Measurements from ENCODE around the gene GASK1A. TPM values are rescaled to one million over a fixed set of nuclear protein-coding genes. Genes with fewer than 3 reads are reported as not detected.

GASK1A gene
- total and polyA plus RNA-seq, 2 of the 4 experiments (the other 2 are of a cell fraction), result 0.18 to 0.19 TPM

DNA sequence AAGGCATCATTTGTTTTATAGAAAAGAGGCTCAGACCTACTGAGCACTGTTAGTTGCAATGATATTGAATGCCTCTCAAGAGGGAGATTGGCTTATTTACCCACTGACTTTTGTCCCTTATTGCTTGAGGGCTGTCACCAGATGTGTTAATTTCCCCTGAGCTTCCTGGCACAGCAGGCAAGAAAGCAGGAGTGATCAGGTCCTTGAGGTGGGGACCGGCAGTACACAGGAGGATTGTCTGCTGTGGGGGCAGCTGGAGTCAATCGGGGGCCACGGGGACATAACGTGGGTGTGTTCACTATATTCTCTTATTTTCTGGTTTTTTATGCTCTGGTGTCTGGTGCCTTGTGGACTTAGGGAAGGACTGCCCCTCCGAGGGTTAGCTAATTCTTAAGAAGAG is 44.6 kb downstream of the GASK1A start:
- intact Hi-C loops (cut with micrococcal nuclease) (no loop called here), dilution Hi-C loops (cut with HindIII; ENCODE audit: low sequenced_read_pairs, unreplicated experiment) (no loop called here), in situ Hi-C loops (cut with MboI; ENCODE audit: low sequenced_read_pairs) (no loop called here)
- no peak overlapping the region for H3K4ac ChIP-seq (ENCODE audit: low read depth, low read length)
- H3K36me3 ChIP-seq (ENCODE audit: control insufficient read depth, insufficient read depth, low read length), result no peaks in the 10 kb centered on the region
- H3K9ac ChIP-seq (ENCODE audit: low read depth, low read length), result no peak overlapping the region
- no peak for DNase-seq
- H3K4me1 ChIP-seq (ENCODE audit: control insufficient read depth, insufficient read depth, low read length), result no peaks in the 10 kb centered on the region
- H3K9me1 ChIP-seq (ENCODE audit: insufficient read depth, low read length), result no peaks in the 10 kb centered on the region
- no peak overlapping the region for H3K23ac ChIP-seq (ENCODE audit: low read depth, low read length)
- H4K5ac ChIP-seq (ENCODE audit: low read depth, low read length), result no peak overlapping the region
- H2BK120ac ChIP-seq (ENCODE audit: low read depth, low read length), result no peak overlapping the region
- no TSS peak for BruUV-seq (replicated peaks)
- H4K8ac ChIP-seq (ENCODE audit: low read depth in 2 of 2, low read length in 2 of 2), result no peak overlapping the region
- no peak overlapping the region for H3K27ac ChIP-seq (ENCODE audit: insufficient read depth, low read length)
- H3K56ac ChIP-seq (ENCODE audit: extremely low read depth, insufficient read depth, low read length), result no peak overlapping the region
- POLR2A ChIA-PET (ENCODE audit: unreplicated experiment), result no interaction called here
- ATAC-seq (ENCODE audit: low read depth), result no peak
- no peaks in the 10 kb centered on the region for H3K79me1 ChIP-seq (ENCODE audit: low read depth in 1 of 2, low read length in 2 of 2)
- no peaks in the 10 kb centered on the region; the same call in 1 of the 2 replicates for H3K27me3 ChIP-seq (ENCODE audit: control insufficient read depth, insufficient read depth, low read length)
- H2AFZ ChIP-seq (replicated peaks; ENCODE audit: low read length, poor library complexity), result no peak overlapping the region
- no peak overlapping the region for H4K91ac ChIP-seq (ENCODE audit: insufficient read depth, low read depth, low read length)
- no peaks in the 10 kb centered on the region for H4K20me1 ChIP-seq (ENCODE audit: insufficient read depth, low read length)
- no peak overlapping the region for H2BK20ac ChIP-seq (ENCODE audit: low read depth, low read length)
- H3K14ac ChIP-seq (replicated peaks; ENCODE audit: low read depth, low read length), result no peak overlapping the region
- WGBS, 2 experiments (ENCODE audit: extremely low coverage in 2 of 2, insufficient read length in 1 of 2), result 0% methylated on average over 1 of the region's 5 CpGs; no CpG with 5 or more reads in 1 of the 2 experiments
- no peak overlapping the region for H3K4me3 ChIP-seq (ENCODE audit: insufficient read depth, low read depth, low read length)
- H2AK5ac ChIP-seq (ENCODE audit: low read depth, low read length), result no peak overlapping the region
- H3K18ac ChIP-seq (ENCODE audit: low read depth, low read length), result no peak overlapping the region
- no peak overlapping the region for H2AK9ac ChIP-seq (replicated peaks; ENCODE audit: low read depth, low read length, poor library complexity)
- H2BK15ac ChIP-seq (ENCODE audit: low read depth, low read length), result no peak overlapping the region
- no peak overlapping the region for H2BK5ac ChIP-seq (ENCODE audit: low read depth, low read length, poor library complexity, severe bottlenecking)
- TF ChIP-seq MAFK (IDR thresholded peaks at IDR 0.05; ENCODE audit: low read depth, low read length) (no peak), POLR2A (IDR thresholded peaks at IDR 0.05; ENCODE audit: low read depth, low read length) (no peak), RFX5 (IDR thresholded peaks at IDR 0.05; ENCODE audit: low read depth, low read length) (no peak), FOS (IDR thresholded peaks at IDR 0.05; ENCODE audit: low read depth, low read length) (no peak), SMC3 (IDR thresholded peaks at IDR 0.05; ENCODE audit: low read depth, low read length) (no peak), RAD21 (IDR thresholded peaks at IDR 0.05; ENCODE audit: low read length) (no peak), ELK1 (IDR thresholded peaks at IDR 0.05; ENCODE audit: borderline replicate concordance, low read depth, low read length) (no peak), CEBPB (IDR thresholded peaks at IDR 0.05; ENCODE audit: low read depth, low read length) (no peak), BHLHE40 (IDR thresholded peaks at IDR 0.05; ENCODE audit: low read depth, low read length) (no peak), NFE2L2 (IDR thresholded peaks at IDR 0.05; ENCODE audit: low read depth, low read length) (no peak), MAZ (IDR thresholded peaks at IDR 0.05; ENCODE audit: borderline replicate concordance, low read depth, low read length) (no peak), CHD1 (IDR thresholded peaks at IDR 0.05; ENCODE audit: low read depth, low read length) (no peak), MXI1 (IDR thresholded peaks at IDR 0.05; ENCODE audit: borderline replicate concordance, low read depth, low read length) (no peak), RCOR1 (IDR thresholded peaks at IDR 0.05; ENCODE audit: insufficient replicate concordance, low read length) (no peak)
- TF ChIP-seq, protein P1, sequence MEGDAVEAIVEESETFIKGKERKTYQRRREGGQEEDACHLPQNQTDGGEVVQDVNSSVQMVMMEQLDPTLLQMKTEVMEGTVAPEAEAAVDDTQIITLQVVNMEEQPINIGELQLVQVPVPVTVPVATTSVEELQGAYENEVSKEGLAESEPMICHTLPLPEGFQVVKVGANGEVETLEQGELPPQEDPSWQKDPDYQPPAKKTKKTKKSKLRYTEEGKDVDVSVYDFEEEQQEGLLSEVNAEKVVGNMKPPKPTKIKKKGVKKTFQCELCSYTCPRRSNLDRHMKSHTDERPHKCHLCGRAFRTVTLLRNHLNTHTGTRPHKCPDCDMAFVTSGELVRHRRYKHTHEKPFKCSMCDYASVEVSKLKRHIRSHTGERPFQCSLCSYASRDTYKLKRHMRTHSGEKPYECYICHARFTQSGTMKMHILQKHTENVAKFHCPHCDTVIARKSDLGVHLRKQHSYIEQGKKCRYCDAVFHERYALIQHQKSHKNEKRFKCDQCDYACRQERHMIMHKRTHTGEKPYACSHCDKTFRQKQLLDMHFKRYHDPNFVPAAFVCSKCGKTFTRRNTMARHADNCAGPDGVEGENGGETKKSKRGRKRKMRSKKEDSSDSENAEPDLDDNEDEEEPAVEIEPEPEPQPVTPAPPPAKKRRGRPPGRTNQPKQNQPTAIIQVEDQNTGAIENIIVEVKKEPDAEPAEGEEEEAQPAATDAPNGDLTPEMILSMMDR (conservative IDR thresholded peaks at IDR 0.05; ENCODE audit: low read depth, low read length), result no peak
- TF ChIP-seq, protein P2, sequence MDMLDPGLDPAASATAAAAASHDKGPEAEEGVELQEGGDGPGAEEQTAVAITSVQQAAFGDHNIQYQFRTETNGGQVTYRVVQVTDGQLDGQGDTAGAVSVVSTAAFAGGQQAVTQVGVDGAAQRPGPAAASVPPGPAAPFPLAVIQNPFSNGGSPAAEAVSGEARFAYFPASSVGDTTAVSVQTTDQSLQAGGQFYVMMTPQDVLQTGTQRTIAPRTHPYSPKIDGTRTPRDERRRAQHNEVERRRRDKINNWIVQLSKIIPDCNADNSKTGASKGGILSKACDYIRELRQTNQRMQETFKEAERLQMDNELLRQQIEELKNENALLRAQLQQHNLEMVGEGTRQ (IDR thresholded peaks at IDR 0.05; ENCODE audit: low read depth, low read length), result no peak
- CTCF ChIA-PET, result no interaction called here
- no peak overlapping the region for H3K4me2 ChIP-seq (ENCODE audit: low read depth, low read length)
- no peaks in the 10 kb centered on the region for H3K9me3 ChIP-seq (ENCODE audit: control insufficient read depth, insufficient read depth, low read length)

Data from IMR-90 (cell line).